Measurements from ENCODE around the gene MRPL55. TPM values are rescaled to one million over a fixed set of nuclear protein-coding genes. Genes with fewer than 3 reads are reported as not detected.

The MRPL55 gene
- total and polyA plus RNA-seq, 2 of the 13 experiments (the other 11 are each of a cell fraction or from before 2014, with no cell fraction given): 58.6 to 92.9 TPM

- TF ChIP-seq, protein P1, sequence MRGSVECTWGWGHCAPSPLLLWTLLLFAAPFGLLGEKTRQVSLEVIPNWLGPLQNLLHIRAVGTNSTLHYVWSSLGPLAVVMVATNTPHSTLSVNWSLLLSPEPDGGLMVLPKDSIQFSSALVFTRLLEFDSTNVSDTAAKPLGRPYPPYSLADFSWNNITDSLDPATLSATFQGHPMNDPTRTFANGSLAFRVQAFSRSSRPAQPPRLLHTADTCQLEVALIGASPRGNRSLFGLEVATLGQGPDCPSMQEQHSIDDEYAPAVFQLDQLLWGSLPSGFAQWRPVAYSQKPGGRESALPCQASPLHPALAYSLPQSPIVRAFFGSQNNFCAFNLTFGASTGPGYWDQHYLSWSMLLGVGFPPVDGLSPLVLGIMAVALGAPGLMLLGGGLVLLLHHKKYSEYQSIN (CRISPR knock-in tag; IDR thresholded peaks at IDR 0.05; ENCODE audit: borderline replicate concordance): no peak
- TF ChIP-seq, protein P2, sequence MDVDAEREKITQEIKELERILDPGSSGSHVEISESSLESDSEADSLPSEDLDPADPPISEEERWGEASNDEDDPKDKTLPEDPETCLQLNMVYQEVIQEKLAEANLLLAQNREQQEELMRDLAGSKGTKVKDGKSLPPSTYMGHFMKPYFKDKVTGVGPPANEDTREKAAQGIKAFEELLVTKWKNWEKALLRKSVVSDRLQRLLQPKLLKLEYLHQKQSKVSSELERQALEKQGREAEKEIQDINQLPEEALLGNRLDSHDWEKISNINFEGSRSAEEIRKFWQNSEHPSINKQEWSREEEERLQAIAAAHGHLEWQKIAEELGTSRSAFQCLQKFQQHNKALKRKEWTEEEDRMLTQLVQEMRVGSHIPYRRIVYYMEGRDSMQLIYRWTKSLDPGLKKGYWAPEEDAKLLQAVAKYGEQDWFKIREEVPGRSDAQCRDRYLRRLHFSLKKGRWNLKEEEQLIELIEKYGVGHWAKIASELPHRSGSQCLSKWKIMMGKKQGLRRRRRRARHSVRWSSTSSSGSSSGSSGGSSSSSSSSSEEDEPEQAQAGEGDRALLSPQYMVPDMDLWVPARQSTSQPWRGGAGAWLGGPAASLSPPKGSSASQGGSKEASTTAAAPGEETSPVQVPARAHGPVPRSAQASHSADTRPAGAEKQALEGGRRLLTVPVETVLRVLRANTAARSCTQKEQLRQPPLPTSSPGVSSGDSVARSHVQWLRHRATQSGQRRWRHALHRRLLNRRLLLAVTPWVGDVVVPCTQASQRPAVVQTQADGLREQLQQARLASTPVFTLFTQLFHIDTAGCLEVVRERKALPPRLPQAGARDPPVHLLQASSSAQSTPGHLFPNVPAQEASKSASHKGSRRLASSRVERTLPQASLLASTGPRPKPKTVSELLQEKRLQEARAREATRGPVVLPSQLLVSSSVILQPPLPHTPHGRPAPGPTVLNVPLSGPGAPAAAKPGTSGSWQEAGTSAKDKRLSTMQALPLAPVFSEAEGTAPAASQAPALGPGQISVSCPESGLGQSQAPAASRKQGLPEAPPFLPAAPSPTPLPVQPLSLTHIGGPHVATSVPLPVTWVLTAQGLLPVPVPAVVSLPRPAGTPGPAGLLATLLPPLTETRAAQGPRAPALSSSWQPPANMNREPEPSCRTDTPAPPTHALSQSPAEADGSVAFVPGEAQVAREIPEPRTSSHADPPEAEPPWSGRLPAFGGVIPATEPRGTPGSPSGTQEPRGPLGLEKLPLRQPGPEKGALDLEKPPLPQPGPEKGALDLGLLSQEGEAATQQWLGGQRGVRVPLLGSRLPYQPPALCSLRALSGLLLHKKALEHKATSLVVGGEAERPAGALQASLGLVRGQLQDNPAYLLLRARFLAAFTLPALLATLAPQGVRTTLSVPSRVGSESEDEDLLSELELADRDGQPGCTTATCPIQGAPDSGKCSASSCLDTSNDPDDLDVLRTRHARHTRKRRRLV (CRISPR knock-in tag; IDR thresholded peaks at IDR 0.05): no peak
- no peak for TF ChIP-seq GZF1 (CRISPR knock-in tag; IDR thresholded peaks at IDR 0.05)
- TF ChIP-seq ZNF580 (CRISPR knock-in tag; IDR thresholded peaks at IDR 0.05; ENCODE audit: borderline replicate concordance, low read depth): no peak
- no peak for TF ChIP-seq ZBTB7A (CRISPR knock-in tag; IDR thresholded peaks at IDR 0.05)
- TF ChIP-seq HNF1A (IDR thresholded peaks at IDR 0.05; ENCODE audit: low read depth): no peak
- peak; percentile 4; the same call in 1 of the 2 replicates for TF ChIP-seq HNF1A (CRISPR knock-in tag; IDR thresholded peaks at IDR 0.05; ENCODE audit: borderline replicate concordance)
- TF ChIP-seq U2AF2 (IDR thresholded peaks at IDR 0.05; ENCODE audit: low read depth, low read length): no peak
- TF ChIP-seq ELK4 (CRISPR knock-in tag; IDR thresholded peaks at IDR 0.05; ENCODE audit: borderline replicate concordance): no peak
- TF ChIP-seq ZNF549 (CRISPR knock-in tag; IDR thresholded peaks at IDR 0.05): no peak
- TF ChIP-seq ZNF770 (CRISPR knock-in tag; IDR thresholded peaks at IDR 0.05): peak; percentile 32; the same call in 1 of the 2 replicates
- TF ChIP-seq POLR2G (IDR thresholded peaks at IDR 0.05; ENCODE audit: low read depth, low read length): peak; percentile 58; the same call in 1 of the 2 replicates
- no peak for TF ChIP-seq ZNF138 (CRISPR knock-in tag; IDR thresholded peaks at IDR 0.05; ENCODE audit: low read depth)
Measured at GRCh38 chr1:228149406-228150119, 40.5 kb upstream of the MRPL55 start, which contains the start of gene GJC2 (continued).

All from HepG2 (cell line).